CD14-positive monocyte (primary cell): Measurements from ENCODE around the gene TMPRSS2. TPM values are rescaled to one million over a fixed set of nuclear protein-coding genes. Genes with fewer than 3 reads are reported as not detected.

ENCODE experiments used
- DNase-seq, 3 donors: peaks; one replicate each; pipeline ENCODE4 v3.0.0-alpha.2; 2011 to 2022
- H2AFZ ChIP-seq: 2 replicates; pipeline ENCODE4 v1.6.0; 2012; ENCODE audit warnings: mild to moderate bottlenecking, low read depth, low read length, inconsistent platforms; ENCODE audit not compliant: insufficient read depth, poor library complexity, severe bottlenecking
- H3K27ac ChIP-seq, 2 donors: 1 replicate in 1 of 2; 2 replicates in 1 of 2; pipeline ENCODE4 v1.5.1; 2012 to 2013; ENCODE audit warnings: low read length in 2 of 2, control low read depth in 1 of 2, inconsistent platforms in 1 of 2, low read depth in 1 of 2, mild to moderate bottlenecking in 1 of 2
- H3K27me3 ChIP-seq, 2 donors: one replicate each; pipeline versions ENCODE4 v1.6.0 to v1.6.1; 2011 to 2013; ENCODE audit warnings: low read length in 2 of 2; ENCODE audit not compliant: control insufficient read depth in 2 of 2, insufficient read depth in 2 of 2
- H3K36me3 ChIP-seq, 2 donors: replicated peaks in 1 of 2; 1 replicate in 1 of 2; 2 replicates in 1 of 2; pipeline versions ENCODE4 v1.5.1 to v1.6.1; 2012 to 2013; ENCODE audit warnings: low read length in 2 of 2, control low read depth in 1 of 2, inconsistent platforms in 1 of 2, mild to moderate bottlenecking in 1 of 2; ENCODE audit not compliant: insufficient read depth in 2 of 2, control insufficient read depth in 1 of 2
- H3K4me1 ChIP-seq, 2 donors: 1 replicate in 1 of 2; 2 replicates in 1 of 2; pipeline versions ENCODE4 v1.5.1 to v1.6.1; 2012 to 2013; ENCODE audit warnings: low read length in 2 of 2, control low read depth in 1 of 2, inconsistent platforms in 1 of 2, mild to moderate bottlenecking in 1 of 2, moderate library complexity in 1 of 2; ENCODE audit not compliant: insufficient read depth in 2 of 2, control insufficient read depth in 1 of 2
- H3K4me2 ChIP-seq: replicated peaks from 2 replicates; pipeline ENCODE3; 2012; ENCODE audit warnings: low read length, moderate library complexity, mild to moderate bottlenecking; ENCODE audit not compliant: poor library complexity, severe bottlenecking; ENCODE audit errors: extremely low read depth
- H3K4me3 ChIP-seq, 3 experiments: fragments of 200-600 bp in 1 of 3; sonication (generic) in 1 of 3; replicated peaks in 1 of 3; 1 replicate in 2 of 3; 2 replicates in 1 of 3; pipeline ENCODE4 v1.5.1; 2011 to 2013; ENCODE audit warnings: low read length in 3 of 3, mild to moderate bottlenecking in 3 of 3, control low read depth in 2 of 3, low read depth in 2 of 3, inconsistent platforms in 1 of 3, moderate library complexity in 1 of 3
- H3K79me2 ChIP-seq: 2 replicates; pipeline ENCODE4 v1.6.0; 2012; ENCODE audit warnings: mild to moderate bottlenecking, control low read depth, inconsistent platforms, low read length, moderate library complexity; ENCODE audit not compliant: insufficient read depth
- H3K9ac ChIP-seq: 2 replicates; pipeline ENCODE4 v1.6.0; 2017; ENCODE audit warnings: low read length, mild to moderate bottlenecking; ENCODE audit not compliant: insufficient read depth, poor library complexity, severe bottlenecking
- H3K9me3 ChIP-seq, 2 donors: replicated peaks in 1 of 2; 1 replicate in 1 of 2; 2 replicates in 1 of 2; pipeline versions ENCODE4 v1.5.1 to v1.6.1; 2012 to 2013; ENCODE audit warnings: low read length in 2 of 2, control low read depth in 1 of 2; ENCODE audit not compliant: control insufficient read depth in 1 of 2, insufficient read depth in 1 of 2
- H4K20me1 ChIP-seq: 2 replicates; pipeline ENCODE4 v1.6.0; 2012; ENCODE audit warnings: mild to moderate bottlenecking, low read length, control low read depth, moderate library complexity; ENCODE audit not compliant: insufficient read depth
- H3K27ac Mint-ChIP-seq, 7 donors: one replicate each; pipeline ENCODE4 v1.8.0; 2020; ENCODE audit warnings: mild to moderate bottlenecking in 7 of 7, mixed read lengths in 7 of 7, moderate library complexity in 6 of 7, inconsistent platforms in 2 of 7
- H3K27me3 Mint-ChIP-seq, 3 donors: one replicate each; pipeline ENCODE4 v1.8.0; 2021 to 2022; ENCODE audit warnings: low read depth in 3 of 3, mild to moderate bottlenecking in 3 of 3, mixed read lengths in 3 of 3, moderate library complexity in 3 of 3, inconsistent platforms in 1 of 3
- H3K36me3 Mint-ChIP-seq, 2 donors: one replicate each; pipeline ENCODE4 v1.8.0; 2020; ENCODE audit warnings: mixed read lengths in 2 of 2, inconsistent platforms in 1 of 2, mild to moderate bottlenecking in 1 of 2
- H3K4me1 Mint-ChIP-seq: one replicate; pipeline ENCODE4 v1.8.0; 2020; ENCODE audit warnings: mild to moderate bottlenecking, mixed read lengths
- H3K4me3 Mint-ChIP-seq, 2 donors: one replicate each; pipeline ENCODE4 v1.8.0; 2020; ENCODE audit warnings: mild to moderate bottlenecking in 2 of 2, mixed read lengths in 2 of 2, moderate library complexity in 1 of 2
- H3K9me3 Mint-ChIP-seq, 7 donors: one replicate each; pipeline ENCODE4 v1.8.0; 2020 to 2022; ENCODE audit warnings: mixed read lengths in 7 of 7, mild to moderate bottlenecking in 6 of 7, moderate library complexity in 6 of 7, inconsistent platforms in 2 of 7
- WGBS: methylation state at CpG from one replicate; pipeline ENCODE4 v1.1.5; 2013; ENCODE audit warnings: missing lambda C conversion rate; ENCODE audit not compliant: insufficient coverage; 5-methylcytosine and 5-hydroxymethylcytosine counted together
- intact Hi-C, 2 donors: fragments of 100-400 bp; cut with micrococcal nuclease; formaldehyde crosslinking; loops; one replicate each; pipeline versions ENCODE4 v1.15.0 to v1.15.1; 2023
- polyA plus RNA-seq, 3 donors: library from polyadenylated mRNA; depleted of rRNA in 1 of 3; unstranded in 2 of 3; stranded (reverse) in 1 of 3; fragments of 300-500 nt in 2 of 3; fragments of >200 nt in 1 of 3; fragmentation: Illumina TruSeq in 2 of 3; gene quantifications; 1 replicate in 2 of 3; 2 replicates in 1 of 3; pipeline ENCODE4 v1.2.3, GENCODE V29; 2012 to 2021
- TF ChIP-seq, protein P1 (sequence below): fragments of 200-600 bp; IDR thresholded peaks from one replicate; pipeline ENCODE4 v1.8.0; 2022; ENCODE audit warnings: antibody characterized with exemption, mild to moderate bottlenecking

TMPRSS2 gene
- polyA plus RNA-seq, 3 donors: not detected

DNA sequence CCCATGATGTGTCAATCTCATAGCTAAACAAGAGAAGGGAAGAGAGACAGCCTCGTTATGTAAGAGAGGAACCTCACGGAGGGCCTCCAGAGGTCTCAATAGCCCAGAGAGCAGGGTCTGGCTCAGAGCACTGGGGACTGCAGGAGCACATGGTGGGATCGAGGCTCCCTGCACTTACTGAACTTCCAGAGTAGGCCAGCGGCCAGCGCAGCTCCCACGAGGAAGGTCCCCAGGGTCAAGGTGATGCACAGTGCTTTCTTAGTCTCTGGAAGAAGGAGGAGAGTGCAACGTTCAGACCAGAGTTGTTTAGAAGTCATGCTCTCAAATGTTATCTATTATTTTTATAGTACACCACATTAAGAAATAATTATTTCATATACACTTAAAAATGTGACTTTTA is 18.6 kb downstream of the TMPRSS2 start:
- no peaks in the 10 kb centered on the region for H3K36me3 Mint-ChIP-seq
- H2AFZ ChIP-seq: no peak overlapping the region
- no peak overlapping the region for H3K27ac Mint-ChIP-seq
- no peaks in the 10 kb centered on the region for H3K4me1 ChIP-seq
- TF ChIP-seq, protein P1, sequence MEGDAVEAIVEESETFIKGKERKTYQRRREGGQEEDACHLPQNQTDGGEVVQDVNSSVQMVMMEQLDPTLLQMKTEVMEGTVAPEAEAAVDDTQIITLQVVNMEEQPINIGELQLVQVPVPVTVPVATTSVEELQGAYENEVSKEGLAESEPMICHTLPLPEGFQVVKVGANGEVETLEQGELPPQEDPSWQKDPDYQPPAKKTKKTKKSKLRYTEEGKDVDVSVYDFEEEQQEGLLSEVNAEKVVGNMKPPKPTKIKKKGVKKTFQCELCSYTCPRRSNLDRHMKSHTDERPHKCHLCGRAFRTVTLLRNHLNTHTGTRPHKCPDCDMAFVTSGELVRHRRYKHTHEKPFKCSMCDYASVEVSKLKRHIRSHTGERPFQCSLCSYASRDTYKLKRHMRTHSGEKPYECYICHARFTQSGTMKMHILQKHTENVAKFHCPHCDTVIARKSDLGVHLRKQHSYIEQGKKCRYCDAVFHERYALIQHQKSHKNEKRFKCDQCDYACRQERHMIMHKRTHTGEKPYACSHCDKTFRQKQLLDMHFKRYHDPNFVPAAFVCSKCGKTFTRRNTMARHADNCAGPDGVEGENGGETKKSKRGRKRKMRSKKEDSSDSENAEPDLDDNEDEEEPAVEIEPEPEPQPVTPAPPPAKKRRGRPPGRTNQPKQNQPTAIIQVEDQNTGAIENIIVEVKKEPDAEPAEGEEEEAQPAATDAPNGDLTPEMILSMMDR: no peak
- no peak overlapping the region for H3K4me3 ChIP-seq
- H3K27me3 Mint-ChIP-seq: peaks cover 1 to 16% (median 11%) of the 10 kb centered on the region in 3 donors
- H3K36me3 ChIP-seq: no peaks in the 10 kb centered on the region
- intact Hi-C loops: no loop called here
- H3K9me3 ChIP-seq: no peaks in the 10 kb centered on the region
- H3K9me3 Mint-ChIP-seq: no peaks in the 10 kb centered on the region
- no peak overlapping the region for H3K27ac ChIP-seq
- WGBS: 97% methylated on average over 5 of the region's 7 CpGs
- DNase-seq: no peak
- H3K4me3 Mint-ChIP-seq: no peak overlapping the region
- no peaks in the 10 kb centered on the region for H3K27me3 ChIP-seq
- no peaks in the 10 kb centered on the region for H3K4me1 Mint-ChIP-seq
- H4K20me1 ChIP-seq: no peaks in the 10 kb centered on the region
- H3K9ac ChIP-seq: no peak overlapping the region
- H3K79me2 ChIP-seq: no peaks in the 10 kb centered on the region
- no peak overlapping the region for H3K4me2 ChIP-seq

DNA sequence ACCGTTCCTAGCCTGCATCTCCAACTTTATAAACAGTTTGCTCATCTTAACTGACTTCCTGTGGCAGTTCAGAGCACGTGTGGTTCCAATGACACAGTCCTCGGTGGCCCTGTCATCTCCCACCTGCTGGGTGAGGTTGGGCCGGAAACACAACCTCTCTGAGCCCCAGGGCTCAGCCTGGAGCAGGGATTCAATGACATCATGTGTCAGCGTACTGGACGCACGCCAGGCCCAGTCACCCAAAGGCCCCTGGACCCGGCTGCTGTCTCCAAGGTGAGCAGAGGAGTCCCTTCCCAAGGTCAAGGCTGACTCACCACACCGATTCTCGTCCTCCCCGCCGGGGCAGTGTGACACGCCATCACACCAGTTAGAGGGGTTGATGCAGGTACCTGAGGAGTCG is 19.9 kb downstream of the TMPRSS2 start:
- intact Hi-C loops: no loop called here
- H3K4me1 Mint-ChIP-seq: no peaks in the 10 kb centered on the region
- H3K27ac ChIP-seq: no peak overlapping the region
- no peak overlapping the region for H3K9ac ChIP-seq
- H3K9me3 Mint-ChIP-seq: no peaks in the 10 kb centered on the region
- H3K4me2 ChIP-seq: no peak overlapping the region
- H3K4me3 ChIP-seq: no peak overlapping the region
- H3K27me3 Mint-ChIP-seq: peaks cover 1 to 11% (median 9%) of the 10 kb centered on the region in 3 donors
- no peaks in the 10 kb centered on the region for H3K27me3 ChIP-seq
- H3K4me1 ChIP-seq: no peaks in the 10 kb centered on the region
- no peak overlapping the region for H2AFZ ChIP-seq
- H3K9me3 ChIP-seq: no peaks in the 10 kb centered on the region
- no peaks in the 10 kb centered on the region for H3K36me3 Mint-ChIP-seq
- no peak overlapping the region for H3K27ac Mint-ChIP-seq
- no peaks in the 10 kb centered on the region for H3K36me3 ChIP-seq
- TF ChIP-seq, protein P1: no peak
- no peaks in the 10 kb centered on the region for H4K20me1 ChIP-seq
- H3K79me2 ChIP-seq: no peaks in the 10 kb centered on the region
- no peak for DNase-seq
- WGBS: 93% methylated on average over 11 of the region's 14 CpGs
- H3K4me3 Mint-ChIP-seq: no peak overlapping the region
